ENCODE data around the gene AMPH. TPM values are rescaled to one million over a fixed set of nuclear protein-coding genes. Genes with fewer than 3 reads are reported as not detected.

Gene AMPH
- total and polyA plus RNA-seq, 7 donors = 0.23 to 37.9 (median 2.5) TPM

- intact Hi-C loops (cut with DNase I) = no loop called here
- no peak overlapping the region for H3K27ac ChIP-seq
- no peaks in the 10 kb centered on the region for H3K9me3 ChIP-seq
- H3K36me3 ChIP-seq = no peaks in the 10 kb centered on the region
- no peak overlapping the region for H3K4me3 ChIP-seq
- no peak for DNase-seq
- no peaks in the 10 kb centered on the region for H3K4me1 ChIP-seq
- no peak for TF ChIP-seq POLR2AphosphoS5 (IDR thresholded peaks at IDR 0.05)
- TF ChIP-seq POLR2A (IDR thresholded peaks at IDR 0.05) = no peak
- TF ChIP-seq, protein P1, sequence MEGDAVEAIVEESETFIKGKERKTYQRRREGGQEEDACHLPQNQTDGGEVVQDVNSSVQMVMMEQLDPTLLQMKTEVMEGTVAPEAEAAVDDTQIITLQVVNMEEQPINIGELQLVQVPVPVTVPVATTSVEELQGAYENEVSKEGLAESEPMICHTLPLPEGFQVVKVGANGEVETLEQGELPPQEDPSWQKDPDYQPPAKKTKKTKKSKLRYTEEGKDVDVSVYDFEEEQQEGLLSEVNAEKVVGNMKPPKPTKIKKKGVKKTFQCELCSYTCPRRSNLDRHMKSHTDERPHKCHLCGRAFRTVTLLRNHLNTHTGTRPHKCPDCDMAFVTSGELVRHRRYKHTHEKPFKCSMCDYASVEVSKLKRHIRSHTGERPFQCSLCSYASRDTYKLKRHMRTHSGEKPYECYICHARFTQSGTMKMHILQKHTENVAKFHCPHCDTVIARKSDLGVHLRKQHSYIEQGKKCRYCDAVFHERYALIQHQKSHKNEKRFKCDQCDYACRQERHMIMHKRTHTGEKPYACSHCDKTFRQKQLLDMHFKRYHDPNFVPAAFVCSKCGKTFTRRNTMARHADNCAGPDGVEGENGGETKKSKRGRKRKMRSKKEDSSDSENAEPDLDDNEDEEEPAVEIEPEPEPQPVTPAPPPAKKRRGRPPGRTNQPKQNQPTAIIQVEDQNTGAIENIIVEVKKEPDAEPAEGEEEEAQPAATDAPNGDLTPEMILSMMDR (IDR thresholded peaks at IDR 0.05) = no peak
- no peak for TF ChIP-seq EP300 (IDR thresholded peaks at IDR 0.05)
- no peaks in the 10 kb centered on the region for H3K27me3 ChIP-seq
- WGBS, 2 donors = 90 to 92% methylated on average over 35 of the region's 35 CpGs
Observed at GRCh38 chr7:38655833-38656774, 24.9 kb upstream of the AMPH start.

DNA sequence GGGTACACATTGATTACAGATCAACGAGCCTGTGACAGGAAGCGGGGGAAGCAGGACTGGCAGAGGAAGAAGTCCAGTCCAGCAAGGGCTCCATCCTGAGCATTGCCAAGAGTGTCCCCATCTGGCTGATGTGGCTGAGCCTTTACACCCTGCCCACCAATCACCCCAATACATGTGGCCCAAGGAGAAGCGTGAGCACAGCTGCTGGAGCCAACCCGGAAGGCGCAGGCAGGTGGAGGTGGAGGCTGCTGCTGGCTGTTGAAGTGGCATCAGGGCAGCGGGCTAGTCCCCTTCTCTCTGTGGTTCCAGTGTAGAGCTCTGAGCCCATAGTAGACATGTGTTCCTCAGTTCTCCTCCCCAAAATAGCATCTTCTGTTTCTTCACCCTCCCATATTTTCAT is 6.8 kb upstream of the AMPH start:
- no peaks in the 10 kb centered on the region for H3K4me1 ChIP-seq
- no peak for DNase-seq
- H3K27me3 ChIP-seq = no peaks in the 10 kb centered on the region
- no peak overlapping the region for H3K4me3 ChIP-seq
- no peak overlapping the region for H3K27ac ChIP-seq
- no peaks in the 10 kb centered on the region for H3K36me3 ChIP-seq
- WGBS, 2 donors = 92 to 93% methylated on average over 6 of the region's 6 CpGs
- TF ChIP-seq, protein P1 (IDR thresholded peaks at IDR 0.05) = no peak
- intact Hi-C loops (cut with DNase I) = no loop called here
- peaks cover 0 to 2% (median 0%) of the 10 kb centered on the region in 4 donors for H3K9me3 ChIP-seq

- WGBS, 2 donors = 79 to 83% methylated on average over 2 of the region's 2 CpGs
- no peaks in the 10 kb centered on the region for H3K36me3 ChIP-seq
- no peak overlapping the region for H3K4me3 ChIP-seq
- intact Hi-C loops (cut with DNase I) = no loop called here
- no peaks in the 10 kb centered on the region for H3K9me3 ChIP-seq
- H3K27ac ChIP-seq = no peak overlapping the region
- no peak for DNase-seq
- H3K4me1 ChIP-seq = peaks cover 0 to 19% (median 5%) of the 10 kb centered on the region in 4 donors
- peaks cover 0 to 21% (median 4%) of the 10 kb centered on the region in 3 donors for H3K27me3 ChIP-seq
- TF ChIP-seq, protein P1 (IDR thresholded peaks at IDR 0.05) = no peak
- TF ChIP-seq POLR2AphosphoS5 (IDR thresholded peaks at IDR 0.05) (no peak), POLR2A (IDR thresholded peaks at IDR 0.05) (no peak)
Observed at GRCh38 chr7:38632411-38632810, 1.2 kb upstream of the AMPH start.

DNA sequence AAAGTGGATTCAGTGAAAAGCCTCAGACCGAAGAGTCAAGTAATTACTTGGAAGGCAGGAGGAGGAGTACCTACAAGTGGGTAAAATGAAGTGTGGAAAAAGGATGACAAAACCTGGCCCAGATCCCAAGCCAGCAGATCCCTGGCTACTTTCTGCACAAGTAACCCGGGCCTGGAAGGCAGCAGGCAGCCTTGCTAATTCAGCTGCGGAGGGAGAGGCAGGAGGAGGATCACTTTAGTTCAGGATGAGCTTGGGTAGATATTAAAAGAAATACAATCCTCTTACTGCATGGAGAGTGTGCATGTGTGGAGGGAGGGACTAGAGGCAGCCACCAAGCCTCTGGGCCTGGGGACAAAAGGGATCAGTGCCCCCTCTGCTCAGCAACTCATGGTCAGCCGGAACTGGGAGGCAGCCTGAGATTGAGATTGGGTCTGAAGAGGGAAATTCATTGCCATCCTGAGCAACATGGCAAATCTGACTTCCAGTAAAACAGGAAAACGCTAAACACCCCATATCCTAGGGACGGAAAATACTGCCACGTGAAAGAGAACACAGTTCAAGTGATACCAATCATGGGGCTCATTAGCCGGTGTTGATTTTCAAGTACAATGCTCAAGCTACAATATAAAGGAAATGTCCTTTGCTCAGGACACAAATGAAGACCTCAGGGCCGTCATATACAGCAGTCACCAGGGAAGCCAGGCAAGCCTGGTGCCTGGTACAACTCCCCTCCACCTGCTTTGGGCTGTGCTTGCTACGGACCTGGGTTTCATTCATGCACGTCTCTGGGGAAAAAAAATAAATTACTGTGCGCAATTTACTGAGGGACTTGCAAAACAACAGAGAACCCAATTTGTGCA is 1.3 kb downstream of the AMPH start:
- Histone ChIP-seq H3K27me3 (peaks cover 0 to 21% (median 4%) of the 10 kb centered on the region in 3 donors), H3K4me3 (peak overlapping the region; percentile 33 to 63 (median 53)), H3K9me3 (no peaks in the 10 kb centered on the region), H3K4me1 (peaks cover 0 to 19% (median 5%) of the 10 kb centered on the region in 4 donors), H3K27ac (no peak overlapping the region), H3K36me3 (no peaks in the 10 kb centered on the region)
- 61 to 62% methylated on average over 12 of the region's 12 CpGs for WGBS, 2 donors
- TF ChIP-seq, protein P1 (IDR thresholded peaks at IDR 0.05) = no peak
- TF ChIP-seq EP300 (IDR thresholded peaks at IDR 0.05) = no peak
- no peak for TF ChIP-seq POLR2A (IDR thresholded peaks at IDR 0.05)
- no peak for TF ChIP-seq POLR2AphosphoS5 (IDR thresholded peaks at IDR 0.05)
- DNase-seq = no peak
- intact Hi-C loops (cut with DNase I) = no loop called here
